ENCODE measurements around the gene NECAP2.

GRCh38 chr1:16438924-16439323, 1.6 kb upstream of the NECAP2 start:
- TF ChIP-seq, protein P1, sequence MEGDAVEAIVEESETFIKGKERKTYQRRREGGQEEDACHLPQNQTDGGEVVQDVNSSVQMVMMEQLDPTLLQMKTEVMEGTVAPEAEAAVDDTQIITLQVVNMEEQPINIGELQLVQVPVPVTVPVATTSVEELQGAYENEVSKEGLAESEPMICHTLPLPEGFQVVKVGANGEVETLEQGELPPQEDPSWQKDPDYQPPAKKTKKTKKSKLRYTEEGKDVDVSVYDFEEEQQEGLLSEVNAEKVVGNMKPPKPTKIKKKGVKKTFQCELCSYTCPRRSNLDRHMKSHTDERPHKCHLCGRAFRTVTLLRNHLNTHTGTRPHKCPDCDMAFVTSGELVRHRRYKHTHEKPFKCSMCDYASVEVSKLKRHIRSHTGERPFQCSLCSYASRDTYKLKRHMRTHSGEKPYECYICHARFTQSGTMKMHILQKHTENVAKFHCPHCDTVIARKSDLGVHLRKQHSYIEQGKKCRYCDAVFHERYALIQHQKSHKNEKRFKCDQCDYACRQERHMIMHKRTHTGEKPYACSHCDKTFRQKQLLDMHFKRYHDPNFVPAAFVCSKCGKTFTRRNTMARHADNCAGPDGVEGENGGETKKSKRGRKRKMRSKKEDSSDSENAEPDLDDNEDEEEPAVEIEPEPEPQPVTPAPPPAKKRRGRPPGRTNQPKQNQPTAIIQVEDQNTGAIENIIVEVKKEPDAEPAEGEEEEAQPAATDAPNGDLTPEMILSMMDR (IDR thresholded peaks at IDR 0.05; ENCODE audit: insufficient read depth, low read length) = no peak
- TF ChIP-seq POLR2AphosphoS5 (IDR thresholded peaks at IDR 0.05; ENCODE audit: low read depth) (no peak), SPI1 (IDR thresholded peaks at IDR 0.05; ENCODE audit: borderline replicate concordance, low read depth) (no peak), GABPA (IDR thresholded peaks at IDR 0.05; ENCODE audit: low read depth) (no peak)
- TF ChIP-seq, protein P2, sequence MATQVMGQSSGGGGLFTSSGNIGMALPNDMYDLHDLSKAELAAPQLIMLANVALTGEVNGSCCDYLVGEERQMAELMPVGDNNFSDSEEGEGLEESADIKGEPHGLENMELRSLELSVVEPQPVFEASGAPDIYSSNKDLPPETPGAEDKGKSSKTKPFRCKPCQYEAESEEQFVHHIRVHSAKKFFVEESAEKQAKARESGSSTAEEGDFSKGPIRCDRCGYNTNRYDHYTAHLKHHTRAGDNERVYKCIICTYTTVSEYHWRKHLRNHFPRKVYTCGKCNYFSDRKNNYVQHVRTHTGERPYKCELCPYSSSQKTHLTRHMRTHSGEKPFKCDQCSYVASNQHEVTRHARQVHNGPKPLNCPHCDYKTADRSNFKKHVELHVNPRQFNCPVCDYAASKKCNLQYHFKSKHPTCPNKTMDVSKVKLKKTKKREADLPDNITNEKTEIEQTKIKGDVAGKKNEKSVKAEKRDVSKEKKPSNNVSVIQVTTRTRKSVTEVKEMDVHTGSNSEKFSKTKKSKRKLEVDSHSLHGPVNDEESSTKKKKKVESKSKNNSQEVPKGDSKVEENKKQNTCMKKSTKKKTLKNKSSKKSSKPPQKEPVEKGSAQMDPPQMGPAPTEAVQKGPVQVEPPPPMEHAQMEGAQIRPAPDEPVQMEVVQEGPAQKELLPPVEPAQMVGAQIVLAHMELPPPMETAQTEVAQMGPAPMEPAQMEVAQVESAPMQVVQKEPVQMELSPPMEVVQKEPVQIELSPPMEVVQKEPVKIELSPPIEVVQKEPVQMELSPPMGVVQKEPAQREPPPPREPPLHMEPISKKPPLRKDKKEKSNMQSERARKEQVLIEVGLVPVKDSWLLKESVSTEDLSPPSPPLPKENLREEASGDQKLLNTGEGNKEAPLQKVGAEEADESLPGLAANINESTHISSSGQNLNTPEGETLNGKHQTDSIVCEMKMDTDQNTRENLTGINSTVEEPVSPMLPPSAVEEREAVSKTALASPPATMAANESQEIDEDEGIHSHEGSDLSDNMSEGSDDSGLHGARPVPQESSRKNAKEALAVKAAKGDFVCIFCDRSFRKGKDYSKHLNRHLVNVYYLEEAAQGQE (IDR thresholded peaks at IDR 0.05; ENCODE audit: insufficient replicate concordance, low read depth) = no peak
